PFSK-1 (cell line): ENCODE data around the gene APBB2.

Experiments
- FOXP2 ChIP-seq: optimal IDR thresholded peaks from 2 replicates; pipeline ENCODE3; 2011; ENCODE audit warnings: borderline replicate concordance, control low read depth, inconsistent platforms; ENCODE audit not compliant: insufficient read depth; ENCODE audit errors: extremely low read length, extremely low read depth
- POLR2AphosphoS5 ChIP-seq: IDR thresholded peaks from 2 replicates; pipeline ENCODE4 v1.6.1; 2012; ENCODE audit warnings: low read depth, mild to moderate bottlenecking, control low read depth, low read length, moderate library complexity
- REST ChIP-seq, 2 experiments: IDR thresholded peaks; 2 replicates each; pipeline versions ENCODE4 v1.6.1 to v1.8.0; 2011 to 2012; ENCODE audit warnings: low read depth in 2 of 2, low read length in 2 of 2, control low read depth in 1 of 2, inconsistent platforms in 1 of 2, mild to moderate bottlenecking in 1 of 2, moderate library complexity in 1 of 2; ENCODE audit not compliant: insufficient read depth in 1 of 2
- SIN3A ChIP-seq: IDR thresholded peaks from 2 replicates; pipeline ENCODE4 v1.6.1; 2012; ENCODE audit warnings: mild to moderate bottlenecking, low read length, moderate library complexity, borderline replicate concordance; ENCODE audit not compliant: insufficient read depth
- TAF1 ChIP-seq: IDR thresholded peaks from 2 replicates; pipeline ENCODE4 v1.6.1; 2012; ENCODE audit warnings: low read length, control low read depth, borderline replicate concordance; ENCODE audit not compliant: insufficient read depth

Gene APBB2

GRCh38 chr4:41028392-41029076, 185.8 kb downstream of the APBB2 start:
- TF ChIP-seq SIN3A (no peak), REST (IDR thresholded peaks at IDR 0.05; ENCODE audit: insufficient read depth in 1 of 2, low read depth in 2 of 2, low read length in 2 of 2) (no peak), TAF1 (no peak), POLR2AphosphoS5 (no peak), FOXP2 (no peak)

DNA sequence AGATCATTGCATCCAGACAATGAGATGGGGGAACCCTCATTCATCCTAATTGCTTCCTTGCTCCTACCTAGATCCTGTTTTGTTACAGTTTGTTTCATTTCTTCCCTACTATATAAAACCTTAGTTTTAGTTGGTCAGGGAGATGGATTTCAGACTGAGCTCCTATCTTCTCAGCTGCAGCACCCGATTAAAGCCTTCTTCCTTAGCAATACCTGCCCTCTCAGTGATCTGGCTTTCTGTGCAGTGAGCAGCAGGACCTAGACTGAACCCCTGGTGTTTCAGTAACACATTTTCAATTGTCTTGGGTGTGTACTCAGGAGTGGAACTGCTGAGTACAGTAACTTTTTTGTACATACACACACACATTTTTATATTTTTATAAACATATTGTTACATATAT, 187.4 kb downstream of the APBB2 start:
- TF ChIP-seq SIN3A (no peak), FOXP2 (no peak), TAF1 (no peak), REST (IDR thresholded peaks at IDR 0.05; ENCODE audit: insufficient read depth in 1 of 2, low read depth in 2 of 2, low read length in 2 of 2) (no peak), POLR2AphosphoS5 (no peak)

GRCh38 chr4:41025824-41026223, 188.5 kb downstream of the APBB2 start:
- TF ChIP-seq REST (IDR thresholded peaks at IDR 0.05; ENCODE audit: insufficient read depth in 1 of 2, low read depth in 2 of 2, low read length in 2 of 2) (no peak), FOXP2 (no peak), POLR2AphosphoS5 (no peak), TAF1 (no peak), SIN3A (no peak)

DNA sequence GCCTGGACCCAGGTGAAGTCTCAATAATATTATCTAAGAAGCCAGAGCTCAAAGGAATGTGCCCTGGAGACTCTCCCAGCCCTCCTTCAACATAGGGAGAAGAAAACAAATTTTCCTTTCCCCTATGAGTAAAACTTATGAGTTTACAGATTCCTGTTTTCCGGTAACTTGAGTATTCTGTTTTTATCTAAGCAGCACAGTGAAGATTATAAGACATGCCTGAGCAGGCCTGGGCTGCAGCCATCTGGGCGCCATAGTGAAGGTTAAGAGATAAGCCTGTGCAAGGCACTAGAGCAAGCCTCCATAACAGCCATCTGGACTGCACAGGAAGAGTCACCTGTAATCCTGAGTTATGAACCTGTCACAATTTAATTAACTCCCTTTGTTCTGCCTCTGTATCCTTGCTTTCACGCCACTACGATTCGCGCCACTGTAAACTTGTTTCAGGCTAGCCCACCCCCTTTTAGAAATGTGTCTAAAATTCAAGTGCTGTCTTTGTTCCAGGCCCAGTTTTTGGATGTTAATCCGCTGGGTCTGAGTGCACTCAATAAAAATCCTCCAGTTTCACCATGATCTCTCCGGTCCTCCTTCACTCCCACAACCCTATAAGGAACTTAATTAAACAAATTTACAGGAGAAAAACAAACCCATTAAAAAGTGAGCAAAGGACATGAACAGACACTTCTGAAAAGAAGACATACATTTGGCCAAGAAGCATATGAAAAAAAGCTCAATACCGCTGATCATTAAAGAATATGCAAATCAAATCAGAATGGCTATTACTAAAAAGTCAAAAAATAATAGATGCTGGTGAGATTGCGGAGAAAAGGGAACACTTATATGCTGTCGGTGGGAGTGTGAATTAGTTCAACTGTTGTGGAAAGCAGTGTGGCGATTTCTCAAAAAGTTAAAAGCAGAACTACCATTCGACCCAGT, 189.5 kb downstream of the APBB2 start:
- TF ChIP-seq REST (IDR thresholded peaks at IDR 0.05; ENCODE audit: insufficient read depth in 1 of 2, low read depth in 2 of 2, low read length in 2 of 2) (no peak), FOXP2 (no peak), SIN3A (no peak), TAF1 (no peak), POLR2AphosphoS5 (no peak)
